ENCODE results near the gene CAPZB.

CAPZB gene

GRCh38 chr1:19450811-19451515, 34.4 kb downstream of the CAPZB start:
- Histone ChIP-seq H3K27me3 (no peaks in the 10 kb centered on the region), H3K4me3 (ENCODE audit: low read depth, low read length) (no peak overlapping the region), H3K36me3 (no peaks in the 10 kb centered on the region), H3K9me3 (no peaks in the 10 kb centered on the region), H3K4me1 (peaks cover 12% of the 10 kb centered on the region)
- TF ChIP-seq CTCF (IDR thresholded peaks at IDR 0.05; ENCODE audit: low read depth, low read length), result no peak
- DNase-seq, result no peak

- peaks cover 8% of the 10 kb centered on the region for H3K4me1 ChIP-seq
- TF ChIP-seq CTCF (IDR thresholded peaks at IDR 0.05; ENCODE audit: low read depth, low read length), result no peak
- H3K4me3 ChIP-seq (ENCODE audit: low read depth, low read length), result no peak overlapping the region; the same call in 1 of the 2 replicates
- no peaks in the 10 kb centered on the region for H3K27me3 ChIP-seq
- no peak for DNase-seq
- H3K9me3 ChIP-seq, result no peaks in the 10 kb centered on the region
- H3K36me3 ChIP-seq, result no peaks in the 10 kb centered on the region
These were observed 35.7 kb downstream of the CAPZB start for GRCh38 chr1:19449454-19450228.

GRCh38 chr1:19448491-19449439, 36.6 kb downstream of the CAPZB start:
- no peaks in the 10 kb centered on the region for H3K9me3 ChIP-seq
- no peak for TF ChIP-seq CTCF (IDR thresholded peaks at IDR 0.05; ENCODE audit: low read depth, low read length)
- no peak overlapping the region; the same call in 1 of the 2 replicates for H3K4me3 ChIP-seq (ENCODE audit: low read depth, low read length)
- no peaks in the 10 kb centered on the region for H3K27me3 ChIP-seq
- peaks cover 8% of the 10 kb centered on the region for H3K4me1 ChIP-seq
- no peaks in the 10 kb centered on the region for H3K36me3 ChIP-seq
- DNase-seq, result peak; percentile 73

GRCh38 chr1:19447550-19447949, 37.8 kb downstream of the CAPZB start:
- Histone ChIP-seq H3K36me3 (no peaks in the 10 kb centered on the region), H3K4me3 (ENCODE audit: low read depth, low read length) (no peak overlapping the region), H3K27me3 (no peaks in the 10 kb centered on the region), H3K4me1 (peaks cover 8% of the 10 kb centered on the region), H3K9me3 (no peaks in the 10 kb centered on the region)
- TF ChIP-seq CTCF (IDR thresholded peaks at IDR 0.05; ENCODE audit: low read depth, low read length), result no peak
- no peak for DNase-seq

GRCh38 chr1:19445417-19446342, 39.7 kb downstream of the CAPZB start:
- Histone ChIP-seq H3K4me3 (ENCODE audit: low read depth, low read length) (no peak overlapping the region), H3K4me1 (peaks cover 8% of the 10 kb centered on the region), H3K27me3 (no peaks in the 10 kb centered on the region), H3K36me3 (no peaks in the 10 kb centered on the region), H3K9me3 (no peaks in the 10 kb centered on the region)
- DNase-seq, result no peak
- peak; percentile 45 for TF ChIP-seq CTCF (IDR thresholded peaks at IDR 0.05; ENCODE audit: low read depth, low read length)

Data from BE2C (cell line).